Effector memory CD4-positive, alpha-beta T cell (primary cell): ENCODE data around the gene CENPP.

Experiments
- DNase-seq, 3 donors: peaks; one replicate each; pipeline ENCODE4 v3.0.0-alpha.2; 2020
- H3K27ac ChIP-seq: 2 replicates; pipeline ENCODE4 v1.7.0; 2013; ENCODE audit warnings: mild to moderate bottlenecking, low read length, moderate library complexity; ENCODE audit not compliant: insufficient read depth, poor library complexity, severe bottlenecking
- H3K27me3 ChIP-seq: replicated peaks from 2 replicates; pipeline ENCODE4 v1.7.0; 2013; ENCODE audit warnings: mild to moderate bottlenecking, low read length; ENCODE audit not compliant: insufficient read depth, control insufficient read depth, poor library complexity, severe bottlenecking
- H3K36me3 ChIP-seq: 2 replicates; pipeline ENCODE4 v1.7.0; 2013; ENCODE audit warnings: mild to moderate bottlenecking, low read length, moderate library complexity; ENCODE audit not compliant: control insufficient read depth, insufficient read depth
- H3K4me1 ChIP-seq: 2 replicates; pipeline ENCODE4 v1.7.0; 2013; ENCODE audit warnings: low read length, mild to moderate bottlenecking; ENCODE audit not compliant: control insufficient read depth, insufficient read depth, poor library complexity, severe bottlenecking
- H3K4me3 ChIP-seq: 2 replicates; pipeline ENCODE4 v1.7.0; 2013; ENCODE audit warnings: low read length, low read depth, mild to moderate bottlenecking; ENCODE audit not compliant: insufficient read depth, poor library complexity, severe bottlenecking
- H3K9me3 ChIP-seq: 2 replicates; pipeline ENCODE4 v1.7.0; 2013; ENCODE audit warnings: mild to moderate bottlenecking, low read length, moderate library complexity; ENCODE audit not compliant: control insufficient read depth

CENPP gene

DNA sequence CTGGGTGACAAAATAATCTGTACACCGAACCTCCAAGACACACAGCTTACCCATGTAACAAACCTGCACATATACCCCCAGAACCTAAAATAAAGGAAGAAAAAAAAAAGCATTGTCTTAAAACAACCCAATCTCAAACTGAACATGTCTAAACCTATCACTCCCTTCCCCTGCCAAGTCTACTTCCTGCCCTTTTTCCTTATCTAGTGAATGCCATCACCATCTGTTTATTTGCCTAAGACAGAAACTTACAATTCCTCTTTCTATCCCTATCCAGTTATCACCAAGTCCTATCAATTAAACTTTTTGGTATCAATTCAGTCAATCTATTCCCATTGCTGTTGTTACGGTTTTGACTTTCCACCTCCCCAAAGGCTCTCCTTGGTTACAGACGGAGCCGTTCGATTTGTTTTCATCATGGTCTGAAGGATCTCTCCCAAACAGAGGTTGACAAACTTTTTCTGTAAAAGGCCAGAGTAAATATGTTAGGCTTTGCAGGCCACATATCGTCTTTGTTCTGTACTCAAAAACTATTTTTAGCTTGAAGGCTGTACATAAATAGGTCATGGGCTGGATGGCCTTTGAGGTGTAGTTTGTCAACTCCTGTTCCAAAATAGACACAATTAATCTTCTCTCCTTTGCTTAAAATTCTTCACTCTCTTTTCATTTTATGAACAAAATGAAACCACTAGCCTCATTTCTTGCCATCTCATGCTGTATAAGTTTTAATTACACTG lies 12.7 kb upstream of the CENPP start:
- H3K27ac ChIP-seq = no peak overlapping the region
- no peaks in the 10 kb centered on the region for H3K27me3 ChIP-seq
- H3K9me3 ChIP-seq = no peaks in the 10 kb centered on the region
- peaks cover 57% of the 10 kb centered on the region for H3K36me3 ChIP-seq
- H3K4me3 ChIP-seq = no peak overlapping the region
- no peak for DNase-seq
- H3K4me1 ChIP-seq = no peaks in the 10 kb centered on the region

DNA sequence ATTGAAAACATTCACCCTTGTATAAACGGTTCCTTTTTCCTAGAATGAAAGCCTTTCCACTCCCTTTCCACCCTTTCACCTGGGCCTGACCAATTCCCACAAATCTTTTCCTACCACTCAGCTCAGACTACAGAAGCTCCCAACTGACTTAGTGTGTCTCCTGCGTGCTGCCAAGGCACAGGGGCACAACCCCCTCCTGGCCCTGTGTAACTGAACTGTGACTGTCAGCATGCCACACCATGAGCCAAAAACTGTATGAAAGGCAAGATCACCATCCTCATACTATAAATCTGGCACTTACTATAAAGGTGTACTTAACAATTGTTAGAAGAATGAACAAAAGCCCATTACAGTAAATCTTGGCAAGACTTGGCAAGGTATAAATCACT lies 12.1 kb upstream of the CENPP start:
- DNase-seq = no peak
- Histone ChIP-seq H3K4me3 (no peak overlapping the region), H3K9me3 (no peaks in the 10 kb centered on the region), H3K27ac (no peak overlapping the region), H3K36me3 (peaks cover 56% of the 10 kb centered on the region), H3K27me3 (no peaks in the 10 kb centered on the region), H3K4me1 (no peaks in the 10 kb centered on the region)

DNA sequence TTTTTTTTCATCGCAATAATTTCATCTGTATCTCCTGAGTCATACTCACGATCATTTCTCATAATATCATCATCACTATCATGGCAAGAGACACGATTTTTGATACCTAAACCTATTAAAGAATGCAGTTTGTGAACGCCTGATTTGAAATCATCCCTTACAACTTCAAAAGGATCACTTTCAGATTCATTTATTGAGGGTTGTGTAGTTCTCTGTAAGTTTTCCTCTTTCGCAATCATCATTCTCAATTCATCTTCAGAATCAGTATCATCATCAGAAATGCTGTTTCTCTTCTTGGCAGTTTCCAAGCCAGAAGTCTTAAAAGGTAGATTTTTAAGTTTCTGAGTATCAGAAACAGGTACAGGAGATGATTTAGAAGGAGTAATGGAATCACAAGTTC lies 10.3 kb upstream of the CENPP start:
- DNase-seq = no peak
- Histone ChIP-seq H3K36me3 (peaks cover 54% of the 10 kb centered on the region), H3K4me3 (no peak overlapping the region), H3K27me3 (no peaks in the 10 kb centered on the region), H3K27ac (no peak overlapping the region), H3K4me1 (no peaks in the 10 kb centered on the region), H3K9me3 (no peaks in the 10 kb centered on the region)

DNA sequence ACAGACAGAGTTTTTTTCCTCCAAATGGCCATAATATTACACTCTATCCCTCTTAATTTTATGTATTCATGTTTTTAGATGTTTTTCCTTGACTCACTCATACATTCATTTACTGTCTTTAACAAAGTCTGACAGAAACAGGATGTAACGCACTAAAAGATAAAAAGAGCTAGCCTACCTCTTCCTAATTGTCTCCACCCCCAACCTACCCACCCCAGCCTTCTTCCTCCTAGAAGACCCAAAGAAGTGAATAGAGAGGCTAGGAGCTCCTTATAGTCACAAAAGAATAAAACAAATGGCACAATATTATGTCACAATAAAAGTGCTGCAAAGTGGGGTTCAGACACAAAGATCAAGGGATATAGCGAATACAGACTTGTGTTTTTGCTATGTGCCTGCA lies 1.3 kb upstream of the CENPP start:
- DNase-seq = no peak
- H3K36me3 ChIP-seq = peaks cover 25% of the 10 kb centered on the region
- peak overlapping the region; percentile 89 for H3K27ac ChIP-seq
- no peaks in the 10 kb centered on the region for H3K27me3 ChIP-seq
- H3K4me1 ChIP-seq = peaks cover 18% of the 10 kb centered on the region
- no peaks in the 10 kb centered on the region for H3K9me3 ChIP-seq
- peak overlapping the region; percentile 72 for H3K4me3 ChIP-seq

DNA sequence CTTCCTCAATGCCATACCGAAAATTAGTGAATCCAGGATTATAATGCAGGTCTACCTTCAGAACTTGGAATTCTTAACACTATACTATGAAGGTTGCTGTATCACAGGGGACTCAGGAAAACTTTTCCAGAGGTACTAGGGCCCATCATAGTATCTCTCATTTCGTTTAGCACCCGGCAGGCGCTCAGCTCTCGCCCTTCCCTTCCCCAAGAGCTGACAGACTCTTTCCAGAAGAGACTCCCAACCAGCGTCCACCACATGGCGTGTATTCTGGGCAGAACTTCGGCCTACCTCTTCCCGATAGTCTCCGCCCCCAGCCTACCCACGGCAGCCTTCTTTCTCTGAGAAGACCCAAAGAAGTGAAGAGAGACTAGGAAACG lies 874 bp upstream of the CENPP start:
- peak overlapping the region; percentile 72 for H3K4me3 ChIP-seq
- no peak for DNase-seq
- H3K4me1 ChIP-seq = peaks cover 18% of the 10 kb centered on the region
- no peaks in the 10 kb centered on the region for H3K27me3 ChIP-seq
- no peaks in the 10 kb centered on the region for H3K9me3 ChIP-seq
- peaks cover 23% of the 10 kb centered on the region for H3K36me3 ChIP-seq
- H3K27ac ChIP-seq = peak overlapping the region; percentile 89

DNA sequence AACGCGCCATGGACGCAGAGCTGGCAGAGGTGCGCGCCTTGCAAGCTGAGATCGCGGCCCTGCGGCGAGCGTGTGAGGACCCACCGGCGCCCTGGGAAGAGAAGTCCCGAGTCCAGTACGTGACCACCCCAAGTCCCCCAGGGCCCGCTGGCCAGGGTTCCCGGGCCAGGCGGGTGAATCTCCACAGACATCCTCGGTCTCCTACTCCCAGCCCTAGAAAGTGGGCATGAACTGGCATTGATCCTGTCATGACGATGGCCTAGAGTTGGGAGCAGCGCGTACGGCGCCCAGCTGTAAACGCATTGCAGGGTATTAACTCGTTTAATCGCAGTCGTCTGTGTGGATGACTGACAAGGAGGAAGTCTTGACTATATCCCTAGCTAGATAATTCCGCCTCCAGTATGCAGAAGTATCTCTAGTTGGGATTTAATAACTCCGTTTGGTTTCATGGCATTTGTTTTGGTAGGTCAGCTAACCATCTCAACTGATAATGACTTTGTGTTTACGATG lies 293 bp downstream of the CENPP start:
- Histone ChIP-seq H3K9me3 (no peaks in the 10 kb centered on the region), H3K27me3 (no peaks in the 10 kb centered on the region), H3K27ac (peak overlapping the region; percentile 89), H3K36me3 (peaks cover 13% of the 10 kb centered on the region), H3K4me1 (peaks cover 18% of the 10 kb centered on the region), H3K4me3 (peak overlapping the region; percentile 72)
- DNase-seq = no peak

DNA sequence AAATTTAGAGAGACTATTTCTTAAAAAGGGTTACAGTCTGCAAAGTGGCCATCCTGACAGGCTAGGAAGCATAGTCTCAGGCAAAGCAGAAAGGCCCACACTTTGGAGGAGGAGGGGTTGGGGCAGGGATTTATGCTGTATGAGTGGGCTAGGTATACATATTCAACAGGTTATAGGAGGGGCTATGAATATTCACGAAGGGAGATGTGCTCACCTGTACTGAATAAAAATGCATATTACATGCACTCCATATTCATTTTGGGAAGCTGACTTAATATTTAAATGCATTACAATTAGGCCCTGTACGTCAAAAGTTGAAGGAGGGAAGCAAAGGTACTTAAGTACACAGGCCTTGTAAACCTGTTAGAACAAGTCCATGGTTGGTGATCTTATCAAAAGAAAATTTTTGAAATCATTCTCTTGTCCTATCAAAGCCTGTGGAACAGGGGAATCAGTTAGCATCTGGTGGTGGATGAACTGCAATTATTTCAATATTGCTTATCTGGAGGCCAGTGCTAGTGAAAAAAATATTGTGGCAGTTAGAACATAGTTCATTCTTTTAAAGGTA lies 1.6 kb downstream of the CENPP start:
- H3K4me1 ChIP-seq = peaks cover 18% of the 10 kb centered on the region
- no peaks in the 10 kb centered on the region for H3K27me3 ChIP-seq
- H3K36me3 ChIP-seq = peaks cover 6% of the 10 kb centered on the region
- H3K4me3 ChIP-seq = no peak overlapping the region
- H3K9me3 ChIP-seq = no peaks in the 10 kb centered on the region
- no peak for DNase-seq
- H3K27ac ChIP-seq = no peak overlapping the region

DNA sequence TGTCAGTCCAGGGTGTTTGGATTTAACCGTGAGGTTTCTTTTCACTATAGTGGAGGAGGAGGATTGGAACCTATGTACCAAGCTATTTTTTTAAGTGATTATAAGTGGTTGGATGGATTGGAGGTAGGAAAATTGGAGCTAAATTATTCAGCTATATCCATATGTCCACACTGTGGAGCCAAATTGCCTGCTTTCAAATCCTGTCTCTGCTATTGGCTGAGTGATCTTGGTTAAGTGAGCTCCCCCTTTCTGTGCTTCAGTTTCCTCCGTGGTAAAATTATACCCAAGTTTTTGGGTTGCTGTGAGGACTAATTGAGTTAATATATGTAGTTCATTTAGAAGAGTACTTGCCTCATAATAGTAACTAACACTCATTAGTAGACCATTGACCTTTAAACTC lies 2.5 kb downstream of the CENPP start:
- Histone ChIP-seq H3K27me3 (no peaks in the 10 kb centered on the region), H3K4me1 (peaks cover 18% of the 10 kb centered on the region), H3K27ac (no peak overlapping the region), H3K4me3 (no peak overlapping the region), H3K9me3 (no peaks in the 10 kb centered on the region), H3K36me3 (no peaks in the 10 kb centered on the region)
- no peak for DNase-seq

DNA sequence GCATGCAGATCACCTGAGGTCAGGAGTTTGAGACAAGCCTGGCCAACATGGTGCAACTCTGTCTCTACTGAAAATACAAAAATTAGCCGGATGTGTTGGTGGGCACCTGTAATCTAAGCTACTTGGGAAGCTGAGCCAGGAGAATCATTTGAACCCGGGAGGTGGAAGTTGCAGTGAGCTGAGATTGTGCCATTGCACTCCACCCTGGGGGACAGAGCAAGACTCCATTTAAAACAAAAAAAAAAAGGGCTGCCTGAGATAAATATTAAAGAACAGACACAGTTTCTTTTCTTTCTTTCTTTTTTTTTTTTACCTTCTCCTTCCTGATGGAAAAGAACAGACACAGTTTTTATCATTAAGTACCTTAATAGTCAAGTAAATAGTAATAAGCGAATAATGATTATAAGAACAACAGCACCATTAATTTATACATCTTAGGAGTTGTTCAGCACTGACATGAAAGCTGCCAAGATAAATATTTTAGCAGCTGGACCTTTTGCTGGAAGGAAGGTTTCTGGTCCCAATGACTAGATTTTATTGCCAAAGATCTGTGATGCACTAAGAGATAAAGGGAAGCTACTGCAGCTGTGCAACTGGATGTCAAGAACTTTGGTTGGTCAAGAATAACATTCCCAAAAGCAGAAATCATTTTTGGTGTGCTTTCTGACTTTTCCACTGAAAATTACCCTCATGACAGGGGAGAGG lies 7.0 kb downstream of the CENPP start:
- Histone ChIP-seq H3K4me1 (no peaks in the 10 kb centered on the region), H3K36me3 (no peaks in the 10 kb centered on the region), H3K27me3 (no peaks in the 10 kb centered on the region), H3K9me3 (no peaks in the 10 kb centered on the region), H3K27ac (no peak overlapping the region), H3K4me3 (no peak overlapping the region)
- DNase-seq = no peak

DNA sequence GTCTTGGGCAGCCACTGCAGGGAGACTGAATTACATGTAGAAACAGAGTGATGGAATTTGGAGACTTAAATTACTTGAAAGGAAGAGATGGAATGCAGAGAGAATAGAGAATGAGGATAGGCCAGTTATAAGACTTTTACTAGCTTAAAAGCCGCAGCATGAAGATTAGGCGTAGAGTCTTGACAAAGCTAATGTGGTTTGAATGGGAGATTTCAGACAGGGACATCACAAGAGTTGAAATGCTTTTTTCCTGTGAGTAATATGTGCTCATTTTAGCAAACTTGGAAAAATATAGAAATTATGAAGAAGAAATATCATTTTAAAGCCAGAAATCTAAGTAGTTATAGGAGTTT lies 7.5 kb downstream of the CENPP start:
- H3K4me1 ChIP-seq = no peaks in the 10 kb centered on the region

More for the DNA sequence above, 7.5 kb downstream of the CENPP start:
- H3K27ac ChIP-seq = no peak overlapping the region
- no peak for DNase-seq
- H3K4me3 ChIP-seq = no peak overlapping the region
- H3K36me3 ChIP-seq = no peaks in the 10 kb centered on the region
- no peaks in the 10 kb centered on the region for H3K27me3 ChIP-seq
- no peaks in the 10 kb centered on the region for H3K9me3 ChIP-seq
